SK-N-MC (cell line): ENCODE measurements around the gene WDFY1.

Experiments
- FOXP2 ChIP-seq: optimal IDR thresholded peaks from 2 replicates; pipeline ENCODE3; 2011; ENCODE audit warnings: mild to moderate bottlenecking, moderate library complexity; ENCODE audit not compliant: insufficient read depth; ENCODE audit errors: extremely low read length, control extremely low read depth
- POLR2AphosphoS5 ChIP-seq: IDR thresholded peaks from 2 replicates; pipeline ENCODE4 v1.6.1; 2012; ENCODE audit warnings: mild to moderate bottlenecking, low read depth, low read length, borderline replicate concordance

DNA sequence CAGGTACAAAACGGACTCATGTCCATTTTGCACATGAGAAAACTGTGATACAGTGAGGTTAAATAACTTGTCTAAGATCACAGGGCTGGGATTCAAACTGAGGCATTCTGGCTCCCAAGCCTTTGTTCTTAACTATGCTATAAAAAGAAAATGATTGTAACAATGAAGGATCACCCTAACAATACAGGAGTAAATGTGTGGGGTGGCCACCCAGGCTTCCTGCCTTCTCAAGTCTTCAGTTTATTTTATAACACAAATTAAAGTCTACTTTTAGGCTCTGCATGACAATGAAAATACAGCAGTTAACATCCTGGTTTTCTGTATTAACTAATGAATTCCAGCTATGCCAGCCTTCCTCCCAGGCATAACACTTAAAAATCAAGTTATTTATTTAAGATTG, 7.6 kb downstream of the WDFY1 start:
- TF ChIP-seq FOXP2 = no peak
- no peak for TF ChIP-seq POLR2AphosphoS5
